ENCODE results near the gene WNT2B.

DNA sequence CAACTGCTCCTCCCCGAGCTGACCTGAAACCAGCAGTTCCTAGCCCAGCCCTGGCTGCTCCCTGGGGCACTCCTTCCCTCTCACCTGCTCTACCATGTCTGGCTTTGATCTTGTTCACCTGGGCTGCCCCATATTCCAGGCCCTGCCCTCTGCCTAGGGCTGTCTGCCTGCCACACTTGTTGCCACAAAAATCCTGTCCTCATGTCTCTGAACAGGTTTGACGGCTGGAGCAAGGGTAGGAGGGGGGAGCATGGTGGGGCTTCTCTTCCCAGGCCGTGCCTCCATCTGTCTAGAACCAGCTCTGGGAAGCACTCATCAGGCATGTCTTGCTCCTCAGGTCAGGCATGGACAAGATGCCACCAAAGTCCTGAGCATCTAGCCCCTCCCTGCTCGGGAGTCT, 44.3 kb upstream of the WNT2B start:
- TF ChIP-seq EED (IDR thresholded peaks at IDR 0.05; ENCODE audit: low read depth) (no peak), SIX5 (IDR thresholded peaks at IDR 0.05; ENCODE audit: low read depth, low read length, severe bottlenecking) (no peak), ZNF274 (IDR thresholded peaks at IDR 0.05; ENCODE audit: insufficient read depth, insufficient read length) (no peak), SIN3A (IDR thresholded peaks at IDR 0.05; ENCODE audit: low read depth, low read length) (no peak), ZNF24 (IDR thresholded peaks at IDR 0.05) (no peak), CREB1 (IDR thresholded peaks at IDR 0.05; ENCODE audit: low read depth) (no peak), STAT3 (IDR thresholded peaks at IDR 0.05; ENCODE audit: low read depth, low read length) (no peak), CHD4 (IDR thresholded peaks at IDR 0.05) (no peak)
- TF ChIP-seq, protein P1, sequence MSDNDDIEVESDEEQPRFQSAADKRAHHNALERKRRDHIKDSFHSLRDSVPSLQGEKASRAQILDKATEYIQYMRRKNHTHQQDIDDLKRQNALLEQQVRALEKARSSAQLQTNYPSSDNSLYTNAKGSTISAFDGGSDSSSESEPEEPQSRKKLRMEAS (IDR thresholded peaks at IDR 0.05; ENCODE audit: low read depth, low read length), result no peak
